SH-SY5Y (cell line): ENCODE results near the gene BANP.

ENCODE experiments used
- GATA2 ChIP-seq: IDR thresholded peaks from 2 replicates; pipeline ENCODE4 v1.6.1; 2011; ENCODE audit warnings: mild to moderate bottlenecking, low read depth, low read length
- GATA3 ChIP-seq: IDR thresholded peaks from 2 replicates; pipeline ENCODE4 v1.6.1; 2011; ENCODE audit warnings: low read depth, mild to moderate bottlenecking, low read length, moderate library complexity

DNA sequence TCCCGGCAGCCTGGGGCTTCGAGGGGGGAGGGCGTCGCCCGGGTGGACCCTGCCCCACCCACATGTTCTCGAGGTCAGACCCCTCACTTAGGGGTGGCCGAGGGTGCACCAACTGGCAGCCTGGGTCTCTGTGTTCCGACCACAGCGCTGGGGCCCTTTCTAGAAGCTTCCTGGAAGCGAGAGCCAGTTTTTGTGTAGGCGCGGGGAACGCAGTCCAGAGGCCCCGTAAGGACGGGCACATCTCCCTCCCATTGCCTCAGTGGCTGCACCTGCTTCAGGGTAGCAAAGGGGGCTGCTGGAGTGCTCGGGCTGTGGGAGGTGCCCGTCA, 148.3 kb downstream of the BANP start:
- TF ChIP-seq GATA2 (no peak), GATA3 (no peak)
